ENCODE results near the gene CFAP77.

The CFAP77 gene

DNA sequence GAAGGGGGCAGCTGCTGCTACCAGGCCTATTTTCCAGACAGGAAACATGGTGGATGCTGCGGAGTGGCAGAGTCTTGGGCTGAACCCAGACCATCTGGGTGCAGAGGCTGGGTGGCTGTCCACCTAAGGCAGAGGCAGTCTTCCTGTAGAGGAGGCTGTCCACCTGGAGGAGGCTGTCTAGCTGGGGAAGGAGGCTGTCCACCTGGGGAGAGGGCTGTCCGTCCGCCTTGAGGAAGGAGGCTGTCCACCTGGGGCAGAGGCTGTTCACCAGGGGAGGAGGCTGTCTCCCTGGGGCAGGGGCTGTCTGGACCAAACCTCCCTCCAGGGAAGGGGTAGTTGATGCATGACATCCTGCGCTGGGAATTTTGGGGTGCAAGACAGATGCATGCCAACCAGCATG lies 133.2 kb downstream of the CFAP77 start:
- TF ChIP-seq CTCF (IDR thresholded peaks at IDR 0.05; ENCODE audit: insufficient read depth, low read length, poor library complexity, severe bottlenecking) (no peak), EZH2phosphoT487 (conservative IDR thresholded peaks at IDR 0.05; ENCODE audit: low read length) (no peak)
- no peaks in the 10 kb centered on the region for H3K27me3 ChIP-seq (ENCODE audit: low read length)
- no peaks in the 10 kb centered on the region for H3K9me2 ChIP-seq (replicated peaks; ENCODE audit: insufficient read depth, low read length)
- H3K36me3 ChIP-seq (ENCODE audit: low read length): no peaks in the 10 kb centered on the region
- peaks cover 10% of the 10 kb centered on the region for H3F3A ChIP-seq (ENCODE audit: insufficient read depth)
- H3K27ac ChIP-seq (ENCODE audit: low read depth, low read length): no peak overlapping the region
- H3K4me3 ChIP-seq (ENCODE audit: insufficient read depth, low read length, poor library complexity, severe bottlenecking): no peak overlapping the region
- H3K79me2 ChIP-seq (ENCODE audit: insufficient read depth, low read length): no peaks in the 10 kb centered on the region
- no peak overlapping the region for H3K9ac ChIP-seq (ENCODE audit: low read length)
- H2AFZ ChIP-seq (ENCODE audit: low read depth, low read length, severe bottlenecking): no peak overlapping the region
- H3K4me2 ChIP-seq (ENCODE audit: low read depth, low read length, poor library complexity, severe bottlenecking): no peak overlapping the region
- no peaks in the 10 kb centered on the region for H4K20me1 ChIP-seq (ENCODE audit: low read depth, low read length)
- no peaks in the 10 kb centered on the region for H3K9me3 ChIP-seq (ENCODE audit: insufficient read depth, low read length)

- no peak overlapping the region for H3K4me3 ChIP-seq (ENCODE audit: insufficient read depth, low read length, poor library complexity, severe bottlenecking)
- H3K79me2 ChIP-seq (ENCODE audit: insufficient read depth, low read length): no peaks in the 10 kb centered on the region
- H3K4me2 ChIP-seq (ENCODE audit: low read depth, low read length, poor library complexity, severe bottlenecking): no peak overlapping the region
- no peaks in the 10 kb centered on the region for H4K20me1 ChIP-seq (ENCODE audit: low read depth, low read length)
- H3K27me3 ChIP-seq (ENCODE audit: low read length): no peaks in the 10 kb centered on the region
- H3F3A ChIP-seq (ENCODE audit: insufficient read depth): peaks cover 15% of the 10 kb centered on the region
- no peak overlapping the region for H3K9ac ChIP-seq (ENCODE audit: low read length)
- no peak overlapping the region for H3K27ac ChIP-seq (ENCODE audit: low read depth, low read length)
- no peaks in the 10 kb centered on the region for H3K36me3 ChIP-seq (ENCODE audit: low read length)
- TF ChIP-seq EZH2phosphoT487 (conservative IDR thresholded peaks at IDR 0.05; ENCODE audit: low read length): no peak
- TF ChIP-seq CTCF (IDR thresholded peaks at IDR 0.05; ENCODE audit: insufficient read depth, low read length, poor library complexity, severe bottlenecking): no peak
- H3K9me2 ChIP-seq (replicated peaks; ENCODE audit: insufficient read depth, low read length): no peaks in the 10 kb centered on the region
- no peak overlapping the region for H2AFZ ChIP-seq (ENCODE audit: low read depth, low read length, severe bottlenecking)
- no peaks in the 10 kb centered on the region for H3K9me3 ChIP-seq (ENCODE audit: insufficient read depth, low read length)
These were observed 133.9 kb downstream of the CFAP77 start for GRCh38 chr9:132543960-132544359.

DNA sequence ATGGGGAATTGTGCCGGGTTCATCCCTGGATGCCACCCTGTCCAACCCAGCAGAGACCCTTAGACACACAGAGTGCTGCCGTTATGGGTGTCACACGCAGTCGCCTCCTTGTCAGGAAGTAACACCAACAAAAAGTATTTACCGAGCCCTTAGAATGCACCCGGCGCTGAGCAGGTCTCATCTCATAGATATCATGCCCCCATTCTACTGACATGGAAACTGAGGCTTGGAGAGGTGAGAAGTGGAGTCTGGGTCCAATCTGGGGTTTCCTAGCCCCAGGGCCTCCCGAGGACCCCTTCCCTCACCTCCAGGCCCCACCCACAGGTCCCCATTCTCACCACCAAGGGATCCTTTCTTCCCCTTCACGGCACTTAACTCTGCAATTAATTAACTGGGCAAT lies 135.6 kb downstream of the CFAP77 start:
- H3F3A ChIP-seq (ENCODE audit: insufficient read depth): peaks cover 20% of the 10 kb centered on the region
- H3K4me3 ChIP-seq (ENCODE audit: insufficient read depth, low read length, poor library complexity, severe bottlenecking): no peak overlapping the region
- H2AFZ ChIP-seq (ENCODE audit: low read depth, low read length, severe bottlenecking): peak overlapping the region; percentile 63
- H3K36me3 ChIP-seq (ENCODE audit: low read length): no peaks in the 10 kb centered on the region
- TF ChIP-seq CTCF (IDR thresholded peaks at IDR 0.05; ENCODE audit: insufficient read depth, low read length, poor library complexity, severe bottlenecking) (no peak), EZH2phosphoT487 (conservative IDR thresholded peaks at IDR 0.05; ENCODE audit: low read length) (no peak)
- no peak overlapping the region for H3K27ac ChIP-seq (ENCODE audit: low read depth, low read length)
- H3K4me2 ChIP-seq (ENCODE audit: low read depth, low read length, poor library complexity, severe bottlenecking): peak overlapping the region; percentile 68
- H4K20me1 ChIP-seq (ENCODE audit: low read depth, low read length): no peaks in the 10 kb centered on the region
- no peaks in the 10 kb centered on the region for H3K79me2 ChIP-seq (ENCODE audit: insufficient read depth, low read length)
- H3K9me2 ChIP-seq (replicated peaks; ENCODE audit: insufficient read depth, low read length): no peaks in the 10 kb centered on the region
- H3K27me3 ChIP-seq (ENCODE audit: low read length): no peaks in the 10 kb centered on the region
- H3K9me3 ChIP-seq (ENCODE audit: insufficient read depth, low read length): no peaks in the 10 kb centered on the region
- H3K9ac ChIP-seq (ENCODE audit: low read length): peak overlapping the region; percentile 51

Measured in SU-DHL-6 (cell line).